Measurements from ENCODE around the gene RABAC1.
A peak's percentile ranks its signal among the peaks of the same experiment; 100 is the strongest.
"Not testable (repeated sequence)": the region's sequence is repeated elsewhere in the genome, so short reads cannot be mapped to it uniquely, and the experiment has no call there.

Gene RABAC1

GRCh38 chr19:41945135-41945766, 13.9 kb downstream of the RABAC1 start:
- DNase-seq (ENCODE audit: low spot score): no peak

DNA sequence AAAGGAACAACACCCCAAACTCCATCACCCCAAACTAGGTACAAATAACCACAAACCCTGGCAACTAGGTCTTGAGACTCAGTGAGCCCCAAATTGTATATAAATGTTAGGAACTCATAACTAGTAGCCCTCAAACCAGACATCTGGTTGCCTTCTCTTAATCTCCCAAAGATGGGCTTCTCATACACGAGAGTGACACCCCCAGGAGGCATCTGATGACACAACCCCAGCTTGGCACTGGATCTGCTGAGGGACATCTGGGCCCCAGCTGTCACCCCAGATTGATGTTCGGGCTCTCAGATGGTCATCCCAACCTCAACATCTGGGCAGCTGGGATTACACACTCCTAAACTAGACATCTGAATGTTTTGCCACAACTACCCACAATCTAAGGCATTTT, 14.8 kb downstream of the RABAC1 start:
- DNase-seq (ENCODE audit: low spot score): no peak

DNA sequence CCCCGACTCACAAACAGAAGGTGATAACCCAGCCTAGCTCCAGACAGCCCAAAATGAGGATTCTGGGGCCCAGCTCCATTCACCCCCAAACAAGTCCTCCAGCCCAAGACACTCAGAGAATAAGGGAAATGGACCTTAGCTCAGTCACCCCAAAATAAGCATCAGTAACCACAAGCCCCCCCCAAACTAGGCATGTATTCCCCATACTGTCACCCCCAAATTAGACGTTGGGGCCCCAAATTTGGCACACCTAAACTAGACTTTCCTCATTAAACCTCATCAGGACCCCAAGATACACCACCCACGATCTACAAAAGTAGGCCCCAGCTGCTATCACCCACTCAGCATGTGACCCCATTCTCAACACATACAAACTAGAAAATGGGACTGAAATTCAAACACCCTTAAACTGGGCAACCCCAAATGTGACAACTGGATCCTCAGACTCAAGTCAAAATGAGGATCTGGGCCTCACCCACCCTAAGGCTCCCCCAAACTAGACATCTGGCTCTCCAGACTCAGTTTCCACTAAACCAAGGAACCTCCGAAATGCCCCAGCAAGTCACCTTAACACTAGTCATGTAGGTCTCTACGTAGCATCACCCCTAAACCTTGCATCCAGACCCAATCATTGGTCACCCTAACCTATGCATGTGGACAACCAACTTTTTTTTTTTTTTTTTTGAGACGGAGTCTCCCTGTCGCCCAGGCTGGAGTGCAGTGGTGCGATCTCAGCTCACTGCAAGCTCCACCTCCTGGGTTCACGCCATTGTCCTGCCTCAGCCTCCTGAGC, 17.5 kb downstream of the RABAC1 start:
- no peak for DNase-seq (ENCODE audit: low spot score)

- no peak for DNase-seq (ENCODE audit: low spot score)
These were observed 18.3 kb downstream of the RABAC1 start for GRCh38 chr19:41940731-41941409.

DNA sequence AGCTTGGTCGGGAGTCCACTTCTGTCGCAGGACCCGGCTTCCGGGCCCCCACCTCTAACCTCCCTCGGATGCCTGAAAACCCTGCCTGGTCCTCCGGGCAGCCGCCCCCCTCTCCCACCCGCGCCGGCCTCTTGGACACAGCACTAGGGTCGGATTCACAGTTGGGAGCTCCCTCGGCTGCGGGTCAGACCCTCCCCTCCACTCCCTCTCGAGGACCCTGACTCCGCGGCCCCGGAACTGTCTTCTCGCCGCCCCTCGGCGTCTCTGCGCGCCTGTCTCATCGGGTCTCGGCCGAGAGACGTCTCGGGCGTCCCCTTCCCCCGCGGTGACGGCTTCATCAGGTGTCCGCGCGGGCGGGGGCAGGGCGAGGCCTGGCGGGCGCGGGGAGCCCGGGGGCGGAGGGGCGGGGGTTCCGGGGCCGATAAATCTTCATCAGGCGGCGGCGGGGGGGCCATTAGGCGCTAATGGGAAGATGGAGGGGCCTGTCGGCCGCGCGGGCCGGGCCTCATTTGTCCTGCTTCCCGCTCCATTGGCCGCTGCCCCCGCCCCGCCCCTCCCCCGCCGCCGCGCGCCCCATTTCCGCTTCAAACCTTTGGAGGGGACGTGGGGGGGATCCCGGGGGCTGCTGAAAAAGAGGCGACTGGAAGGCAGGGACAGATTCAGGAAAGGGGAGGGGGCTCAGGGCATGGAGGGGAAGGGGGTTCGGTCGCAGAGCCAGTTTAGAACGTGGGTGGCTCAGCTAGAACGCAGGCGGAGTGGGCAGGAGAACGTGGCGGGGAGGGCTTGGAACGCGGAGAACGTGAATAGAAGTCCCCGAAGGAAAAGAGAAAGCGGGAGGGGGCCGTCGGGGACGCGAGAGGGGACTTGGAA, 19.0 kb downstream of the RABAC1 start:
- DNase-seq (ENCODE audit: low spot score): no peak

GRCh38 chr19:41939209-41939608, 19.9 kb downstream of the RABAC1 start:
- not testable (repeated sequence) for DNase-seq (ENCODE audit: low spot score)

DNA sequence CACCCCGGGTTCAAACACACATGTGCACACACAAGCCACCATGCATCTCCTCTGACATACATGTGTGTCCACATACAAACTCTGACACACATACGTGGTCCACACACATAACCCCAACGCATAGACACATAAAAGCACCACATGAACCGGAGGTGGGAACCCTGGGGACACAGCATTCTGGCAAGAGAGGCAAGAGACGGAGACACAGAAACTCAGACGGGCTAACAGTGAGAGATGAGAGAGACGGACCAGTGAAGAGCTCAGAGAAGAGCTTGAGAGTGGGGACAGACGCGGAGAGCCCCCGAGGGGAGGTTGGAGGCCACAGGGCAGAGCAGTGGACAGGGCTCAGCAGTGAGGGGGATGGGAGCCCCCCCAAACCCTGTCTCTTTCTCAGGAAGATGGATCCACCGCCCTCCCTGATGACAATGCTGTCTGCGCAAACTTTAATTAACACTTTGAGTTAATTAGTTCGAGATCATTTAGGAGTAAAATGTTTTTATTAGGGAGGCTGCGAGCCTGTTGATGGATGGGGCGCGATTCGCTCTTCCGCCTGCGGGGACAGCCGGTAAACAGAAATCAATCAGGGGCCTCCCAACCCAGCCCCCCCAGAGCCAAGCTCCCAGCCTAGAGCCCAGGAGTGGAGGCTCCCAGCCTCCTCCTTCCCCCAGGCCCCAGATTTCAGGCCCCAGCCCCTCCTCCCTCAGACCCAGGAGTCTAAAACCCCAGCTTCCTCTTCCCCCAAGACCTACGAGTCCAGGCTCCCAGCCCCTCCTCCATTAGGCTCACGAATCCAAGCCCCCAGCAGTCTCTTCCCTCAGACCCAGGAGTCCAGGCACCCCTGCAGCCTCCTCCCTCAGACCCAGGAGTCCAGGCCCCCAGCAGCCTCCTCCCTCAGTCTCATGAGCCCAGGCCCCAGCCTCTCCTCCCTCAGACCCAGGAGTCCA, 21.3 kb downstream of the RABAC1 start:
- no peak for DNase-seq (ENCODE audit: low spot score)

GRCh38 chr19:41936961-41937360, 22.2 kb downstream of the RABAC1 start:
- DNase-seq (ENCODE audit: low spot score): no peak

GRCh38 chr19:41936416-41936850, 22.7 kb downstream of the RABAC1 start:
- DNase-seq (ENCODE audit: low spot score): no peak

GRCh38 chr19:41935760-41936415, 23.2 kb downstream of the RABAC1 start:
- no peak for DNase-seq (ENCODE audit: low spot score)

DNA sequence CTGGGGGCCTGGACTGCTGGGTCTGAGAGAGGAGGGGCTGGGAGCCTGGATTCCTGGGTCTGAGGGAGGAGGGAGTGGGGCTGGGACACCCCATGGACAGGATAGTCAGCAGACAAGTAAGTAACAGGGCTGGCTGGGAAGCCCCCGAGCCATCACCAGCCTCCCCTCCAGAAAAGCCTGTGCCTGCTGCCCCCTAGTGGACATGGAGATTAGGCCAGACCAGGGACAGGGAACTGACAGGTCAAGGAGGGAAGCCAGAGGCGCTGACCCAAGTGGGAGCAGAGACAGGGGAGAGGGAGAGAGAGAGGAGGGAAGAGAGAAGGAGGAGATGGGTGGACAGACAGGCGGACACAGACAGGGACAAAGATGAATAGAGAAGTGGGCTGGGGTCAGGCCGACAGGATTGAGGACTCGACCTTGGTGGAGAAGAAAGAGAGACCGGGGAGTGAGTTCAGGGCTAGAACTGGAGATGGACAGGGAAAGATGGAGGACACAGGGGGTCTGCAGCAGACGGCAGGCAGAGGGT, 24.2 kb downstream of the RABAC1 start:
- DNase-seq (ENCODE audit: low spot score): peak; percentile 87

DNA sequence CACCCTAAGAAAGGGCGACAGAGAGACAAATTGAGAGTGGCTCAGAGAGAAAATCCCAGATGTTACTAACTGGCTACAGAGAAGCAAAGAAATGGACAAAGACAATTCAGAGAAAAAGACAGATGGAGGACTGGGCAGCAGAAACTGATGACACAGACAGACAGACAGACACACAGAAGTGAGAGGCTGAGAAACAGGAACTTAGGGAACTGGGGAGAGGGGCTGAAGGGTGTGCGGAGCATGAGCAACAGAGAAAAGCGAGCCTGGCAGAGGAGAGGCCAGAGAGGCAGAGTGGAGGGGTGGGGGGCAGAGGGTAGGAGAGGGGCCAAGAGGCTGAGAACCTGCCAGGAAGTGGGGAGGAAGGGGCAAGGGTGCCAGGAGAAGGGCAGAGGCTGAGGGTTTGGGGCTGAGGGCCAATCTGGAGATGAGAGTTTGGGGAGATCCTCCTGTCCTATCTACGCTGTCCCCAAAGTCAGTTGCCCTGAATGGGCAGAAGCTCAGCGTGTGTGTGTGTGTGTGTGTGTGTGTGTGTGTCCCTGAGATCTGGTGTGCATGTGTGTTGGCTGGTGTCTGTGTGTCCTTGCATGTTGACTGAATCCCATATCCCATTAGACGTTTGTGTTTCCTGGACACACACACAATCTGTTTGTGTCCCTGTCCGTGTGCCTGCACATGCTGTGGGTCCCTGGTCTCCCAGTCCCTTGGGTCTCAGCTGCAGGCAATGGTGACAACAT, 25.3 kb downstream of the RABAC1 start:
- no peak for DNase-seq (ENCODE audit: low spot score)

- DNase-seq (ENCODE audit: low spot score): no peak
These were observed 26.3 kb downstream of the RABAC1 start for GRCh38 chr19:41932720-41933332.

DNA sequence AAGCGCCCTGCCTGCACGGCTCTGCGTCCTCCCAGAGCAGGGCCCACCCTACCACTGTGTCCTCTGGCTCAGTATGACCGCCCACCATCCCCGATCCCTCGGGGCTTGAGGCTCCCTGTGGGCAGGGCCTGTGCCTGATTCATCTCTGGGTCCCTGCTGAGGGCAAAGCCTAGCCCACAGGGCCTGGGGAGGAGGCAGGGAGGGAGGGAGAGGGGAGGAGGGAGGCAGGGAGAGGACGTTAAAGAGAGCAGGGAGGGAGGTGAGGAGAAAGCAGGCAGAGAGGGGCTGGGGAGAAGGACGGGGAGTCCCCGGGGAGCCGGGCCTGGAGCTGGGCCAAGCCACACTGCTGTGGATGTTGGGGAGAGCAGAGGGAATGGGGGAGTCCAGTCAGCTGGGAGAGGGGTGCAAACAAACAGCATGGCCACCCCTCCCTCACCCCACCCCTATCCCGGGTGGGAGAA, 26.8 kb downstream of the RABAC1 start:
- DNase-seq (ENCODE audit: low spot score): no peak

GRCh38 chr19:41930926-41931592, 28.1 kb downstream of the RABAC1 start:
- DNase-seq (ENCODE audit: low spot score): no peak

DNA sequence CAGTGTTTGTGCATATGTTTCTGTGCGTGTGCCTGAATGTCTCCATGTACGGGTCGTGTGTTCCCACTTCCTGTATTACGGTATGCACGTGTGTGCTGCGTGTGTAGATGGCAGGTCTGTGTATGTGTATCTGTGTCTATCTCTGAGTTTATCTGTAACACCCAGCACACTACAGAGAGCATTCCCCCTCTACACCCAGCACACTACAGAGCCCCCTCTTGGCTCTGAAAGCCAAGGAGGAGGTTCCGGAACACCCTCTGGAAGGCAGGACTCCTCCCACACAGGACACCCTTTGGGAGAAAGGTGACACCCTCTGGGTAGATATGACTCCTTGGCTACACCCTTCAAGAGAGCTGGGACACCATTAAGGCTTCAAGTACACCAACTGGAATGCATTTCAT, 28.8 kb downstream of the RABAC1 start:
- no peak for DNase-seq (ENCODE audit: low spot score)

- DNase-seq (ENCODE audit: low spot score): no peak
These were observed 29.5 kb downstream of the RABAC1 start for GRCh38 chr19:41929536-41930071.
